Smooth muscle cell (in vitro differentiated cells): Measurements from ENCODE around the gene ERC2. TPM values are rescaled to one million over a fixed set of nuclear protein-coding genes. Genes with fewer than 3 reads are reported as not detected.

Experiments
- DNase-seq: peaks from one replicate; lab custom pipeline; 2025; ENCODE audit not compliant: unreplicated experiment; lab: John Stamatoyannopoulos, UW
- H2AFZ ChIP-seq: fragments of 200-600 bp; sonication (generic); 2 replicates; pipeline ENCODE4 v1.6.0; 2016; ENCODE audit warnings: antibody characterized with exemption, low read depth, mild to moderate bottlenecking
- H3F3A ChIP-seq: fragments of 200-600 bp; sonication (generic); 2 replicates; pipeline ENCODE4 v1.6.0; 2017; ENCODE audit warnings: antibody characterized with exemption, low read depth
- H3K27ac ChIP-seq: fragments of 200-600 bp; sonication (generic); 2 replicates; pipeline ENCODE4 v1.5.1; 2016; ENCODE audit warnings: low read depth, mild to moderate bottlenecking
- H3K27me3 ChIP-seq: fragments of 200-600 bp; sonication (generic); 2 replicates; pipeline ENCODE4 v1.6.1; 2016; ENCODE audit warnings: low read depth, mild to moderate bottlenecking
- H3K36me3 ChIP-seq: fragments of 200-600 bp; sonication (generic); 2 replicates; pipeline ENCODE4 v1.5.1; 2016; ENCODE audit warnings: low read depth
- H3K4me1 ChIP-seq: fragments of 200-600 bp; sonication (generic); 2 replicates; pipeline ENCODE4 v1.5.1; 2016; ENCODE audit warnings: low read depth
- H3K4me2 ChIP-seq: fragments of 200-600 bp; sonication (generic); 2 replicates; pipeline ENCODE4 v1.6.0; 2016; ENCODE audit warnings: mild to moderate bottlenecking
- H3K4me3 ChIP-seq: fragments of 200-600 bp; sonication (generic); 2 replicates; pipeline ENCODE4 v1.5.1; 2016; ENCODE audit warnings: mild to moderate bottlenecking
- H3K79me2 ChIP-seq: fragments of 200-600 bp; sonication (generic); 2 replicates; pipeline ENCODE4 v1.6.0; 2016; ENCODE audit warnings: low read depth, mild to moderate bottlenecking
- H3K9ac ChIP-seq: fragments of 200-600 bp; sonication (generic); 2 replicates; pipeline ENCODE4 v1.6.0; 2016; ENCODE audit warnings: low read depth
- H3K9me3 ChIP-seq: fragments of 200-600 bp; sonication (generic); replicated peaks from 2 replicates; pipeline ENCODE4 v1.5.1; 2016; ENCODE audit warnings: low read depth
- H4K20me1 ChIP-seq: fragments of 200-600 bp; sonication (generic); 2 replicates; pipeline ENCODE4 v1.6.0; 2016; ENCODE audit warnings: low read depth
- CTCF ChIP-seq: fragments of 200-600 bp; sonication (generic); IDR thresholded peaks from 2 replicates; pipeline ENCODE4 v1.5.1; 2017; ENCODE audit warnings: borderline replicate concordance, mild to moderate bottlenecking, antibody characterized with exemption; ENCODE audit not compliant: insufficient read depth, poor library complexity, severe bottlenecking
- WGBS: methylation state at CpG from one replicate; pipeline ENCODE4 v1.1.7; 2016; ENCODE audit warnings: low lambda C conversion rate; 5-methylcytosine and 5-hydroxymethylcytosine counted together
- polyA plus RNA-seq: library from polyadenylated mRNA; unstranded; fragments of >200 nt; fragmentation: Nextera tagmentation; extraction: Ambion mirVana; gene quantifications from 2 replicates; pipeline ENCODE4 v1.2.1, GENCODE V29; 2016
- total RNA-seq: library from RNA; depleted of rRNA; stranded (reverse); fragments of >200 nt; gene quantifications from 2 replicates; pipeline ENCODE4 v1.2.3, GENCODE V29; 2014

The ERC2 gene
- total and polyA plus RNA-seq, 2 experiments from 2014 or later: 1.1 TPM; not detected in 1

GRCh38 chr3:55735976-55736375, 732.3 kb downstream of the ERC2 start:
- Histone ChIP-seq H3K9ac (no peak overlapping the region), H2AFZ (no peak overlapping the region), H3K4me1 (no peaks in the 10 kb centered on the region), H3F3A (no peaks in the 10 kb centered on the region), H3K4me2 (no peak overlapping the region), H3K27ac (no peak overlapping the region), H3K9me3 (no peaks in the 10 kb centered on the region), H3K4me3 (no peak overlapping the region), H3K36me3 (no peaks in the 10 kb centered on the region), H3K79me2 (no peaks in the 10 kb centered on the region), H4K20me1 (no peaks in the 10 kb centered on the region), H3K27me3 (no peaks in the 10 kb centered on the region)
- DNase-seq: no peak
- TF ChIP-seq CTCF: no peak
- 60% methylated on average over 3 of the region's 3 CpGs for WGBS

GRCh38 chr3:55731741-55732140, 736.5 kb downstream of the ERC2 start:
- DNase-seq: no peak

GRCh38 chr3:55729546-55729945, 738.7 kb downstream of the ERC2 start:
- WGBS: 98% methylated on average over 7 of the region's 7 CpGs
- Histone ChIP-seq H3K27ac (no peak overlapping the region), H3K27me3 (no peaks in the 10 kb centered on the region), H2AFZ (no peak overlapping the region), H3K9me3 (no peaks in the 10 kb centered on the region), H4K20me1 (no peaks in the 10 kb centered on the region), H3K4me2 (no peak overlapping the region), H3K36me3 (no peaks in the 10 kb centered on the region), H3F3A (no peaks in the 10 kb centered on the region), H3K4me1 (no peaks in the 10 kb centered on the region), H3K9ac (no peak overlapping the region), H3K79me2 (no peaks in the 10 kb centered on the region), H3K4me3 (no peak overlapping the region)
- TF ChIP-seq CTCF: no peak
- no peak for DNase-seq

More at GRCh38 chr3:55731741-55732140, 736.5 kb downstream of the ERC2 start:
- Histone ChIP-seq H3K4me1 (no peaks in the 10 kb centered on the region), H3K4me3 (no peak overlapping the region), H3K4me2 (no peak overlapping the region), H3F3A (no peaks in the 10 kb centered on the region), H3K9ac (no peak overlapping the region), H3K27ac (no peak overlapping the region), H3K27me3 (no peaks in the 10 kb centered on the region), H3K36me3 (no peaks in the 10 kb centered on the region), H2AFZ (no peak overlapping the region), H3K79me2 (no peaks in the 10 kb centered on the region), H3K9me3 (no peaks in the 10 kb centered on the region), H4K20me1 (no peaks in the 10 kb centered on the region)
- TF ChIP-seq CTCF: no peak
- whole genome bisulfite sequencing: 63% methylated on average over 3 of the region's 3 CpGs

- H3K36me3 ChIP-seq: no peaks in the 10 kb centered on the region
- no peak overlapping the region for H3K9ac ChIP-seq
- H3F3A ChIP-seq: no peaks in the 10 kb centered on the region
- WGBS: 88% methylated on average over 5 of the region's 5 CpGs
- H3K4me2 ChIP-seq: no peak overlapping the region
- H3K9me3 ChIP-seq: no peaks in the 10 kb centered on the region
- H2AFZ ChIP-seq: no peak overlapping the region
- DNase-seq: no peak
- no peak overlapping the region for H3K27ac ChIP-seq
- H4K20me1 ChIP-seq: no peaks in the 10 kb centered on the region
- no peaks in the 10 kb centered on the region for H3K27me3 ChIP-seq
- no peak for TF ChIP-seq CTCF
- no peaks in the 10 kb centered on the region for H3K79me2 ChIP-seq
- H3K4me3 ChIP-seq: no peak overlapping the region
- H3K4me1 ChIP-seq: no peaks in the 10 kb centered on the region
Measured at GRCh38 chr3:55728461-55729100, 739.7 kb downstream of the ERC2 start.
